Measurements from ENCODE around the gene CENPP.

Gene CENPP

GRCh38 chr9:92325269-92325990, at the start of gene CENPP, which contains the start of gene NOL8:
CENPP (plus strand) TSS chr9:92325953.
NOL8 (minus strand) TSS chr9:92325350; CDS start chr9:92324161, 1,189 bp downstream.
- DNase-seq (ENCODE audit: low read depth): no peak

DNA sequence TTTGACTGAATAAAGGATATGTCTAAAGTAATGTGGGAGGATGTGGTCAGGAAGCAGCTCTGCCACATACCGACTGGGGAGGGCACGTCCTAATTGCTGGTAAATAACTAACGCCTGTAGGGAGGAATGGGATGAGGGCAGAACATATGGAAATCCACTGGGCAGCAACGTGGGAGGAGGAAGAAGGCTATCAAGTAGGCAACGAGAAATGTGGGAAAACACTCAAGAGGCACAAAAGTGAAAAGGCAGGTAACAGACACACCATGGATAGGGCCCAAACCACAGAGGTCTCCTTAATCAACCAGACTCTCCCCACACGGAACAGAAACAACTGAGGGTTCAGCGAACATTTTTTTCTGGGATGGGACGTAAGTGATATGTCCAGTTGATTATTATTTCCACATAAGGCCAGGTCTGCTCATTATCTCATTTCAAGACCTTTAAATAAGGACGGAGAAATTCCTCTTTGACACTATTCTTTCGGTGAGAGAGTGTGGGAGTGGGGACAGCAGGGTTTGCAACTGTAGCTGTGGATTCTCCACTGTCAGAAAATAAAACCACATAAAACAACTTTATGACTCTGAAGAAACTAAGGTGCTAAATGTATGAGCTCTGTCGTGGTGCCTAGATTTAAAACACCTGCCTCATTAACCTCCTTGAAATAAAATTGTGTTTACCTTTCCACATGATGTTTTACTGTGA, 49.3 kb upstream of the CENPP start:
- DNase-seq (ENCODE audit: low read depth): no peak

DNA sequence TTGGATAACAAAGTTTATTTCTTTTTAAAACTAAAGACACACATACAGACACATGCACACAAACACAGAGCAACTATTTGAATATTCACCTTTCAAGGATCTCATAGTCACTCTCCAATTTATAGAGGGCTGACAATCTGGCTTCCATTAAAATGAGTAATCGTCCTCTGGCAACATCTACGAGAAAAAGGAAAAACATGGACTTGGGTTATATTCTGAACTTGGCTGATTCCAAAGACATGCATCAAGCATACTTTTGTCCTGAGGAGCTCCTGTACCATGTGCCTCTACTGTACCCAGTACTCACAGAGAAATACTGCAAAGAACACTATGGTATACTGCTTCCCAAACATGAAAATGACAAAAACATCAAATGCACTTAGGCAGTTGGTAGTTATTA, 47.6 kb upstream of the CENPP start:
- peak; percentile 27 for DNase-seq (ENCODE audit: low read depth)

DNA sequence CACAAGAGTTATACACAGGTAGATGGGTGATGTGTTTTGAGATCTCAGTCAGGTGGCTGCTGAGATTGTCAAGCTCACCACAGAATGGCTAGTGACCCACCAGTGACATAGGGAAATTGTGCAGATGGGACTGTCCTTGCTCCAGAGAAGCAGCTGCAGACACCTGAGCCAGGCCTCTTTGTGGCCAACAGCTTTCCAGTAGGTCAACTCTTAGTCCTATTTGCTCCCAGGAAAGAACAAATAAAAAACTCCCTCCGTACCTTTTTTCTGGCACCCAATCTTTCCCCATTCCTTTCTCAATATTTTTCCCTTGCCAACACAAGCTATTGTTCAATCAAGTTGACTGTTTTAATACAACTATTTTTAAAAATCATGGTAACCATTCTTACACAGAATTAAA, 46.5 kb upstream of the CENPP start:
- DNase-seq (ENCODE audit: low read depth): no peak

GRCh38 chr9:92289708-92290390, 35.9 kb upstream of the CENPP start:
- DNase-seq (ENCODE audit: low read depth): no peak

DNA sequence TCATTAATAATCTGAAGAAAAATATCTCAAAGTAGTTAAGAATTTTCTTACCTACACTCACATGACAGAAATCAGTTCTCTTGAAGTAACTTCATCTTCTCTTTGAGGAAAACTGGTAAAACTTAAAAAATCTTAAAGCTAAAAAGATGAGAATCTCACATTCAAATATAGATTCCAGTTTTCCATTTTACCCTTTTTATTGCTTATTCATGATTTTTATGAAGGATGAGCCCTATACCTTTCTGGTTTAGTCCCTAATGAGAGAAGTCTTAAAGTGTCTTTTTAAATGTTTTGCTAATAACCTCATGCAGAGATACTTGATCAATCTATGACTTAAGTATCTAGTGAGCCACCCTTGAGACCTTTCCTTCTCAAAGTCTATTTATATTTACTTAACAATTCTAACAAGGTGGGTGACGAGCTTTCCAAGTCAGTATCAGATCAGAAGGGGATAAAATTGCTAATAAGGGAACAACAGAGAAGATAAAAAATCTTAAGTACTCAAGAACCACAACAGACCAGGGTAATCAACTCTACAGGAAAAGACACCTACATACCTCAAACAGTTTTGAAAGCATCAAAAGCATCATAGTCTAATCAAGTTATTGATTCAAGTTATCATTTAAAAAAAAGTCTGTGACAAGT, 34.8 kb upstream of the CENPP start:
- DNase-seq (ENCODE audit: low read depth): no peak

- no peak for DNase-seq (ENCODE audit: low read depth)
Measured at GRCh38 chr9:92291577-92291976, 34.2 kb upstream of the CENPP start.

GRCh38 chr9:92292338-92293074, 33.2 kb upstream of the CENPP start:
- DNase-seq (ENCODE audit: low read depth): no peak

DNA sequence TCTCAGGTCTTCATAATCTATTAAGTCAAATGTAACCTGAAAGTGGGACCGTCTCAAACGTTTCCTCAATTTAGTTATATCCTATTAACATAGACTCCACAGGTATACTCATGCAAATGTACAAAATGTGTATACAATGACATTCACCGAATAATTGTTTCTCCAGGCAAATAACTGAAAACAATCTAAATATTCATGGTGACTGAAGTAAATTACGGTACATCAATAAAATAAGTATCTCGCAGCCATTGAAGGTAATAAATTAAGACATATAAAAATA, 32.7 kb upstream of the CENPP start:
- DNase-seq (ENCODE audit: low read depth): no peak

DNA sequence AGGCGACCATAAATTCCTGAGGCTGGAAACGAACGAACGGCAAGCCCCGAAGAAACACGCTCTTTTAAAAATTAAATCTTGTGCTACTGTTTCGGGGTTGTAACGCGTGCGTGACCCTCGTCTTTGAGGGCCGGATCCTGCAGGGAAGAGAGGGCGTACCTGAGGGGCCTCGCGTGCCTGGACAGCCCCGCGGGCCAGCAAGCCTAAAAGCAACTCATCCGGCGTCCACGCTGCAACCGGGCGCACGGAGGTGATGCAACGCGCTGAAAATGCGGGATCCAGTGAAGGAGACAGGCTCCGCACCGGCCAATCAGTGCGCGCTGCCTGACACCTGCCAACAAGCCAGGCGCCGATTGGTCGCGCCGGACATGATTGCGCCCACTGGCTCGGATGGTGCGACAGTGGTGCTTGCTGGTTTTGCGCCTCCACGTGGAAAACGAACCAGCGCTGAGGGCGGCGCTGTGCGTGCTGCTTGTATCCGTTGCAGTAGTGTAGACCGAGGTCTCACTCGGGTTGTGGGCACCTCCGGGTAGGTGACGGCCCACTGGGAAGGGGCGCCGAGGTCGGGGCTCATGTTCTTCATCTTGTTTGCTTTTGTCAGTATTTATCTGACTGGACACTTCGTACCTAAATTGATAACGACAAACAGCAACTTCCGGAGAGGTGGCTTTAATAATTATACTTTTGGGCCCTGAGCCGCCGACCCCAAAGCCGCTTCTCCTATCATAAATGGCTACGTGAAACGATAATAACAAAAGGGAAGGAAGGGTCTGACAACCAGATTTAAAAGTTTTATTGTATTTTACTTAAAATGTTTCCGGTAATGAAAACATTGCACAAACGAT, 32.1 kb upstream of the CENPP start, which contains the start of gene IARS1:
Gene IARS1, minus strand, starts transcription at position 246 of the 845 bp plus-strand sequence. CDS start 4,278 bp downstream, outside the sequence.
- peak; percentile 89 for DNase-seq (ENCODE audit: low read depth)

GRCh38 chr9:92294297-92294676, 31.5 kb upstream of the CENPP start:
- DNase-seq (ENCODE audit: low read depth): no peak

- DNase-seq (ENCODE audit: low read depth): no peak
Measured at GRCh38 chr9:92295240-92295790, 30.4 kb upstream of the CENPP start.

- DNase-seq (ENCODE audit: low read depth): no peak
Measured at GRCh38 chr9:92295827-92296258, 29.9 kb upstream of the CENPP start.

DNA sequence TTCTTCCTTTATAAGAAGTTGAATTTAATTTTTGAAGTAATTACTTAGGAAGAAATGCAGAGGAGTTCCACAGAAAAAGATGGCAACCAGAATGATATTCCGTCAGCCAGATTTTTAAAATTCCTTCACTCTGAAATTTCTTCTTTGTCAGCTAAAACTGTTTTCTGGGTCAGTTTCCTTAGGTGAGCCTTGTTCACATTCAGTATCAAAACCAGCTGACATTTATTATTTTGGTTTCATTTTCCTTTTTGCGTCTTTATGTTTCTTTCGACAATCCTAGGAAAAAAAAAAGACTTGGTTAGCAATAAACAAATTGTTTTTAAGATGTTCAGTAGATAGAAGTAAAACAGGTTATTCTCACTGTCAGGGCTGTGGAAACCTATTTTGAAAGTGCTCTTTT, 28.1 kb upstream of the CENPP start:
- no peak for DNase-seq (ENCODE audit: low read depth)

- DNase-seq (ENCODE audit: low read depth): no peak
Measured at GRCh38 chr9:92298036-92298435, 27.7 kb upstream of the CENPP start.

- no peak for DNase-seq (ENCODE audit: low read depth)
Measured at GRCh38 chr9:92299116-92299515, 26.6 kb upstream of the CENPP start.

GRCh38 chr9:92300936-92301335, 24.8 kb upstream of the CENPP start:
- no peak for DNase-seq (ENCODE audit: low read depth)

- no peak for DNase-seq (ENCODE audit: low read depth)
Measured at GRCh38 chr9:92308893-92309292, 16.9 kb upstream of the CENPP start.

- DNase-seq (ENCODE audit: low read depth): no peak
Measured at GRCh38 chr9:92310562-92310961, 15.2 kb upstream of the CENPP start.

- DNase-seq (ENCODE audit: low read depth): no peak
Measured at GRCh38 chr9:92312887-92313623, 12.7 kb upstream of the CENPP start.
